K562 (cell line): ENCODE results near the gene TARS1. TPM values are rescaled to one million over a fixed set of nuclear protein-coding genes. Genes with fewer than 3 reads are reported as not detected.
A peak's percentile ranks its signal among the peaks of the same experiment; 100 is the strongest.

Experiments used
- ATAC-seq: fragments of 200-7000 bp; cut with Tn5 transposase; 3 replicates; pipeline ENCODE4 v1.9.1; 2020; ENCODE audit warnings: moderate library complexity
- BruUV-seq: library from RNA; stranded (reverse); fragments of 400-500 nt; replicated peaks from 2 replicates; lab custom pipeline; 2021; lab: Mats Ljungman, UMichigan
- CTCF ChIA-PET: fragments of 300-600 bp; formaldehyde crosslinking; extraction: SDS; loops from one replicate; lab custom pipeline; 2021; ENCODE audit warnings: low intra/inter-chr PET ratio; lab: Yijun Ruan, JAX
- POLR2A ChIA-PET: fragments of 300-600, 350-650 bp; sonication (Branson Sonifier 250); formaldehyde crosslinking; extraction: SDS; loops from one replicate; lab custom pipeline; 2021; ENCODE audit warnings: antibody characterized with exemption, inconsistent platforms; lab: Yijun Ruan, JAX
- DNase-seq, 4 experiments: peaks; one replicate each; pipeline versions ENCODE4 v3.0.0 to v3.0.0-alpha.2; 2011 to 2018; ENCODE audit warnings: low spot score in 3 of 4, mixed read lengths in 3 of 4; ENCODE audit errors: extremely low read depth in 1 of 4
- FAIRE-seq: peaks from 2 replicates; lab custom pipeline; 2011; peaks lifted over from hg19 to GRCh38; lab: Jason Lieb, UNC
- H2AFZ ChIP-seq: 2 replicates; pipeline ENCODE4 v1.6.0; 2011; ENCODE audit warnings: low read depth, low read length, control low read depth, inconsistent platforms
- H3K27ac ChIP-seq: fragments of 200-600 bp; 3 replicates; pipeline ENCODE4 v1.8.0; 2011; ENCODE audit warnings: low read depth, mild to moderate bottlenecking, control low read depth, inconsistent platforms, low read length, moderate library complexity, mixed read lengths; ENCODE audit errors: extremely low read depth
- H3K27me3 ChIP-seq, 2 experiments: fragments of 300-600 bp in 1 of 2; 2 replicates in 1 of 2; 3 replicates in 1 of 2; pipeline versions ENCODE4 v1.6.0 to v1.8.0; 2011; ENCODE audit warnings: inconsistent platforms in 2 of 2, low read length in 2 of 2, mild to moderate bottlenecking in 1 of 2, mixed read lengths in 1 of 2, moderate library complexity in 1 of 2; ENCODE audit not compliant: control insufficient read depth in 2 of 2, insufficient read depth in 2 of 2
- H3K36me3 ChIP-seq: fragments of 300-600 bp; 3 replicates; pipeline ENCODE4 v1.8.0; 2011; ENCODE audit warnings: mild to moderate bottlenecking, low read length, inconsistent platforms; ENCODE audit not compliant: control insufficient read depth, insufficient read depth
- H3K4me1 ChIP-seq, 2 experiments: fragments of 200-600 bp in 1 of 2; replicated peaks in 1 of 2; 2 replicates in 1 of 2; 3 replicates in 1 of 2; pipeline versions ENCODE4 v1.5.1 to v1.8.0; 2011; ENCODE audit warnings: inconsistent platforms in 2 of 2, low read length in 2 of 2, mild to moderate bottlenecking in 1 of 2, mixed read lengths in 1 of 2, moderate library complexity in 1 of 2; ENCODE audit not compliant: control insufficient read depth in 2 of 2, insufficient read depth in 2 of 2
- H3K4me2 ChIP-seq: 2 replicates; pipeline ENCODE4 v1.6.1; 2011; ENCODE audit warnings: low read length, control low read depth, inconsistent platforms, mixed read lengths; ENCODE audit not compliant: insufficient read depth
- H3K4me3 ChIP-seq: fragments of 200-600 bp; sonication (generic), shearing (Covaris generic); 2 replicates; pipeline ENCODE4 v1.5.1; 2016; ENCODE audit warnings: control low read depth, inconsistent platforms
- H3K79me2 ChIP-seq: fragments of 200-600 bp; 3 replicates; pipeline ENCODE4 v1.8.0; 2011; ENCODE audit warnings: low read length, inconsistent platforms; ENCODE audit not compliant: control insufficient read depth, insufficient read depth
- H3K9ac ChIP-seq, 2 experiments: 2 replicates each; pipeline versions ENCODE4 v1.6.0 to v1.6.1; 2011; ENCODE audit warnings: low read depth in 2 of 2, low read length in 2 of 2, control low read depth in 1 of 2, inconsistent platforms in 1 of 2, mild to moderate bottlenecking in 1 of 2, mixed read lengths in 1 of 2; ENCODE audit not compliant: insufficient read depth in 1 of 2
- H3K9me1 ChIP-seq: one replicate; pipeline ENCODE4 v1.6.0; 2011; ENCODE audit warnings: inconsistent platforms, mild to moderate bottlenecking, low read length, moderate library complexity; ENCODE audit not compliant: control insufficient read depth, insufficient read depth
- H3K9me3 ChIP-seq: replicated peaks from 2 replicates; pipeline ENCODE4 v1.5.1; 2011; ENCODE audit warnings: low read depth, low read length, inconsistent platforms; ENCODE audit not compliant: control insufficient read depth, insufficient read depth
- H4K20me1 ChIP-seq: replicated peaks from 2 replicates; pipeline ENCODE4 v1.6.1; 2011; ENCODE audit warnings: low read length, inconsistent platforms, mixed read lengths; ENCODE audit not compliant: control insufficient read depth, insufficient read depth
- ATF1 ChIP-seq, 2 experiments: fragments of 450-650 bp in 1 of 2; IDR thresholded peaks; 2 replicates each; pipeline ENCODE4 v1.6.1; 2016; ENCODE audit warnings: missing compliant biosample characterization in 1 of 2, missing genetic modification characterization in 1 of 2
- CXXC5 ChIP-seq: fragments of 250-450 bp; sonication (Bioruptor Pico); IDR thresholded peaks from 2 replicates; pipeline ENCODE4 v1.8.0; 2022; ENCODE audit warnings: inconsistent platforms, mild to moderate bottlenecking, moderate library complexity
- ELF2 ChIP-seq: fragments of 250-450 bp; sonication (Bioruptor Pico); IDR thresholded peaks from 2 replicates; pipeline ENCODE4 v1.5.0; 2021; ENCODE audit warnings: mild to moderate bottlenecking
- JUND ChIP-seq, 2 experiments: IDR thresholded peaks; 2 replicates in 1 of 2; 3 replicates in 1 of 2; pipeline ENCODE4 v1.6.1; 2011; ENCODE audit warnings: borderline replicate concordance in 2 of 2, low read depth in 2 of 2, low read length in 2 of 2, improper control_type of control experiment in 1 of 2, missing biosample characterization in 1 of 2, missing genetic modification characterization in 1 of 2, missing genetic modification reagents in 1 of 2
- MTA3 ChIP-seq: fragments of 450-650 bp; formaldehyde crosslinking; IDR thresholded peaks from 2 replicates; pipeline ENCODE4 v1.6.1; 2017; ENCODE audit warnings: mild to moderate bottlenecking, borderline replicate concordance
- NR3C1 ChIP-seq: sonication (generic); formaldehyde crosslinking; IDR thresholded peaks from 2 replicates; pipeline ENCODE4 v1.8.1; 2022; ENCODE audit warnings: missing genetic modification reagents
- NRF1 ChIP-seq, 2 experiments: fragments of 450-650 bp; IDR thresholded peaks in 1 of 2; conservative IDR thresholded peaks in 1 of 2; 2 replicates each; pipeline ENCODE4 v1.6.1; 2014; ENCODE audit warnings: mild to moderate bottlenecking in 2 of 2
- POLR2B ChIP-seq: fragments of 450-650 bp; IDR thresholded peaks from 2 replicates; pipeline ENCODE4 v1.6.1; 2018; ENCODE audit warnings: low read depth; ENCODE audit not compliant: partially characterized antibody
- SIRT6 ChIP-seq: IDR thresholded peaks from one replicate; pipeline ENCODE4 v1.6.1; 2012; ENCODE audit warnings: low read depth, mild to moderate bottlenecking, control low read depth, inconsistent platforms, low read length, moderate library complexity
- TOE1 ChIP-seq, 2 experiments: fragments of 450-650 bp in 1 of 2; sonication (generic) in 1 of 2; formaldehyde crosslinking in 1 of 2; IDR thresholded peaks; 2 replicates each; pipeline versions ENCODE4 v1.7.1 to v1.8.0; 2016 to 2022; ENCODE audit warnings: borderline replicate concordance in 2 of 2, mild to moderate bottlenecking in 2 of 2, antibody characterized with exemption in 1 of 2, inconsistent platforms in 1 of 2, low read depth in 1 of 2, missing genetic modification reagents in 1 of 2, moderate library complexity in 1 of 2
- ZBTB8A ChIP-seq: fragments of 450-650 bp; IDR thresholded peaks from 2 replicates; pipeline ENCODE4 v1.6.1; 2018; ENCODE audit warnings: mild to moderate bottlenecking, moderate library complexity; ENCODE audit not compliant: partially characterized antibody
- ZNF707 ChIP-seq: fragments of 250-450 bp; sonication (Bioruptor Pico); conservative IDR thresholded peaks from 2 replicates; pipeline ENCODE4 v1.8.0; 2022; ENCODE audit warnings: inconsistent platforms, mild to moderate bottlenecking, moderate library complexity
- WGBS: fragments of 100-300 bp; shearing (Covaris generic); methylation state at CpG from one replicate; pipeline ENCODE4 v1.1.6; 2016; ENCODE audit warnings: low coverage, mixed read lengths; ENCODE audit not compliant: insufficient coverage; ENCODE audit errors: missing lambda C conversion rate; 5-methylcytosine and 5-hydroxymethylcytosine counted together
- in situ Hi-C: fragments of 300-500 bp; cut with MboI; formaldehyde crosslinking; loops from 4 replicates; pipeline ENCODE4 v1.15.0; 2018; ENCODE audit warnings: inconsistent platforms, mixed read lengths
- intact Hi-C: fragments of 100-400 bp; cut with micrococcal nuclease; formaldehyde crosslinking; loops from 2 replicates; pipeline ENCODE4 v1.14.2; 2022
- polyA plus RNA-seq, 8 experiments: library from polyadenylated mRNA; depleted of rRNA in 4 of 8; stranded (reverse) in 5 of 8; unstranded in 3 of 8; fragments of >200 nt; fragmentation: Nextera tagmentation in 2 of 8; fragmentation: Illumina TruSeq in 1 of 8; extraction: Ambion mirVana in 2 of 8; extraction: Trizol in 1 of 8; gene quantifications; 2 replicates each; pipeline versions ENCODE4 v1.2.1 to v1.2.3, GENCODE V29; 2011 to 2014; ENCODE audit warnings: inconsistent platforms in 1 of 8, missing spikeins in 1 of 8
- total RNA-seq, 7 experiments: library from RNA; depleted of rRNA in 6 of 7; stranded (reverse); fragments of >200 nt in 6 of 7; fragmentation: Illumina TruSeq in 2 of 7; extraction: Trizol in 2 of 7; gene quantifications; 2 replicates each; pipeline versions ENCODE4 v1.2.1 to v1.2.3, GENCODE V29; 2011 to 2021; ENCODE audit warnings: low replicate concordance in 1 of 7
- TF ChIP-seq, protein P1 (sequence below): IDR thresholded peaks from 2 replicates; pipeline ENCODE4 v1.6.1; 2016; ENCODE audit warnings: missing genetic modification characterization, missing compliant biosample characterization
- TF ChIP-seq, protein P2 (sequence below), 2 experiments: fragments of 250-450 bp in 1 of 2; fragments of 450-650 bp in 1 of 2; sonication (Bioruptor Pico) in 1 of 2; IDR thresholded peaks; 2 replicates each; pipeline versions ENCODE4 v1.6.1 to v1.8.0; 2016 to 2021; ENCODE audit warnings: mild to moderate bottlenecking in 2 of 2, moderate library complexity in 2 of 2, missing compliant biosample characterization in 1 of 2, missing genetic modification characterization in 1 of 2

The TARS1 gene
- total and polyA plus RNA-seq, 9 of the 15 experiments (the other 6 are each of a cell fraction or from before 2014, with no cell fraction given) = 263 to 518 (median 439) TPM

DNA sequence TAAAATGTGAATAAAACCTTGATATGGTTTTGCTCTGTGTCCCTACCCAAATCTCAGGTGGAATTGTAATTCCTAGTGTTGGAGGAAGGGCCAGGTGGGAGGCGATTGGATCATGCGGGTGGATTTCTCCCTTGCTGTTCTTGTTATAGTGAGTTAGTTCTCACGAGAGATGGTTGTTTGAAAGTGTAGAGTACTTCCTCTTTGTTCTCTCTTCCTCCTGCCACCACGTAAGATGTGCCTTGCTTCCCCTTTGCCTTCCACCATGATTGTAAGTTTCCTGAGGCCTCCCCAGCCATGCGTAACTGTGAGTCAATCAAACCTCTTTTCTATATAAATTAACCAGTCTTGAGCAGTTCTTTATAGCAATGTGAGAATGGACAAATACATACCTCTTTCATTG lies 34.9 kb downstream of the TARS1 start:
- FAIRE-seq (no peak), ATAC-seq (no peak), DNase-seq (no peak)
- H3K36me3 ChIP-seq = peaks cover 71% of the 10 kb centered on the region
- H3K9me3 ChIP-seq = peaks cover 6% of the 10 kb centered on the region
- H3K4me3 ChIP-seq = no peak overlapping the region
- peak overlapping the region; percentile 52; the same call in 2 of the 3 replicates for H3K27ac ChIP-seq
- CTCF ChIA-PET = no interaction called here
- WGBS = 86% methylated on average over 5 of the region's 5 CpGs
- no peak overlapping the region for H2AFZ ChIP-seq
- H3K27me3 ChIP-seq = no peaks in the 10 kb centered on the region
- H4K20me1 ChIP-seq = no peaks in the 10 kb centered on the region
- H3K79me2 ChIP-seq = no peaks in the 10 kb centered on the region
- no peak for TF ChIP-seq SIRT6
- TF ChIP-seq NR3C1 (CRISPR knock-in tag) = no peak
- TF ChIP-seq, protein P1, sequence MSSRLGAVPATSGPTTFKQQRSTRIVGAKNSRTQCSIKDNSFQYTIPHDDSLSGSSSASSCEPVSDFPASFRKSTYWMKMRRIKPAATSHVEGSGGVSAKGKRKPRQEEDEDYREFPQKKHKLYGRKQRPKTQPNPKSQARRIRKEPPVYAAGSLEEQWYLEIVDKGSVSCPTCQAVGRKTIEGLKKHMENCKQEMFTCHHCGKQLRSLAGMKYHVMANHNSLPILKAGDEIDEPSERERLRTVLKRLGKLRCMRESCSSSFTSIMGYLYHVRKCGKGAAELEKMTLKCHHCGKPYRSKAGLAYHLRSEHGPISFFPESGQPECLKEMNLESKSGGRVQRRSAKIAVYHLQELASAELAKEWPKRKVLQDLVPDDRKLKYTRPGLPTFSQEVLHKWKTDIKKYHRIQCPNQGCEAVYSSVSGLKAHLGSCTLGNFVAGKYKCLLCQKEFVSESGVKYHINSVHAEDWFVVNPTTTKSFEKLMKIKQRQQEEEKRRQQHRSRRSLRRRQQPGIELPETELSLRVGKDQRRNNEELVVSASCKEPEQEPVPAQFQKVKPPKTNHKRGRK (tag) = no peak
- no peak for TF ChIP-seq ATF1 (CRISPR knock-in tag; IDR thresholded peaks at IDR 0.05)
- 0 out of 2 replicates have a peak, but pooled peaks have one; percentile 2 for TF ChIP-seq ATF1 (tag; IDR thresholded peaks at IDR 0.05)
- no peak for TF ChIP-seq ZBTB8A
- no peak for TF ChIP-seq ELF2 (CRISPR knock-in tag)
- TF ChIP-seq MTA3 = no peak
- peak; percentile 14 for TF ChIP-seq POLR2B
- no peak for TF ChIP-seq TOE1 (IDR thresholded peaks at IDR 0.05; ENCODE audit: borderline replicate concordance)
- no peak for TF ChIP-seq TOE1 (CRISPR knock-in tag; IDR thresholded peaks at IDR 0.05; ENCODE audit: borderline replicate concordance, low read depth)
- TF ChIP-seq CXXC5 (CRISPR knock-in tag) = no peak
- TF ChIP-seq, protein P2, sequence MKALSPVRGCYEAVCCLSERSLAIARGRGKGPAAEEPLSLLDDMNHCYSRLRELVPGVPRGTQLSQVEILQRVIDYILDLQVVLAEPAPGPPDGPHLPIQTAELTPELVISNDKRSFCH (CRISPR knock-in tag; IDR thresholded peaks at IDR 0.05) = no peak
- TF ChIP-seq, protein P2 (tag; IDR thresholded peaks at IDR 0.05) = no peak
- TF ChIP-seq JUND (IDR thresholded peaks at IDR 0.05; ENCODE audit: borderline replicate concordance, low read depth, low read length) = no peak
- TF ChIP-seq JUND (tag; IDR thresholded peaks at IDR 0.05; ENCODE audit: borderline replicate concordance, low read depth, low read length) = no peak
- TF ChIP-seq NRF1 (conservative IDR thresholded peaks at IDR 0.05 in 1 of 2, IDR thresholded peaks at IDR 0.05 in 1 of 2) = no peak
- no peak for TF ChIP-seq ZNF707 (CRISPR knock-in tag)
- POLR2A ChIA-PET = interaction anchor here (0.7 to 1.2 kb wide), 3 partner anchors 9 to 64 kb away, joined by 3 to 4 read pairs (median 3); no protein-coding TSS in a partner anchor
- in situ Hi-C loops (no loop called here), intact Hi-C loops (loop anchor here (2.0 kb wide), 1 partner anchor 35 kb away; the partner anchor contains the start of gene TARS1)
- peaks cover 0 to 19% of the 10 kb centered on the region in 2 experiments; a peak in 2 of 5 replicates for H3K4me1 ChIP-seq
- no TSS peak for BruUV-seq
- H3K9ac ChIP-seq = no peak overlapping the region
- no peak overlapping the region for H3K4me2 ChIP-seq
- H3K9me1 ChIP-seq = no peaks in the 10 kb centered on the region
